Chondrocyte (in vitro differentiated cells): ENCODE results near the gene ZNF618. TPM values are rescaled to one million over a fixed set of nuclear protein-coding genes. Genes with fewer than 3 reads are reported as not detected.

Experiments used
- DNase-seq: peaks from one replicate; pipeline ENCODE4 v3.0.0; 2021; ENCODE audit warnings: mixed read lengths, low spot score
- H3K27ac Mint-ChIP-seq: one replicate; pipeline ENCODE4 v1.8.0; 2021; ENCODE audit warnings: mild to moderate bottlenecking, moderate library complexity, mixed read lengths; ENCODE audit not compliant: unreplicated experiment
- H3K27me3 Mint-ChIP-seq: 2 replicates; pipeline ENCODE4 v1.8.0; 2021; ENCODE audit warnings: low read depth, mixed read lengths
- H3K36me3 Mint-ChIP-seq: 2 replicates; pipeline ENCODE4 v1.8.0; 2021; ENCODE audit warnings: low read depth, mixed read lengths
- H3K4me1 Mint-ChIP-seq: 2 replicates; pipeline ENCODE4 v1.8.0; 2021; ENCODE audit warnings: low read depth, mild to moderate bottlenecking, mixed read lengths
- H3K4me3 Mint-ChIP-seq: one replicate; pipeline ENCODE4 v1.8.0; 2021; ENCODE audit warnings: mild to moderate bottlenecking, moderate library complexity, mixed read lengths; ENCODE audit not compliant: unreplicated experiment
- H3K9me3 Mint-ChIP-seq: 2 replicates; pipeline ENCODE4 v1.8.0; 2021; ENCODE audit warnings: low read depth, mixed read lengths
- total RNA-seq: library from RNA; stranded (reverse); gene quantifications from 3 replicates; pipeline ENCODE4 v1.2.1, GENCODE V29; 2021
- TF ChIP-seq, protein P1 (sequence below): fragments of 200-600 bp; sonication (generic); IDR thresholded peaks from 2 replicates; pipeline ENCODE4 v1.5.0; 2021; ENCODE audit warnings: antibody characterized with exemption, mild to moderate bottlenecking, moderate library complexity

ZNF618 gene
- total RNA-seq, 1 donor from 2014 or later = 25.5 TPM

DNA sequence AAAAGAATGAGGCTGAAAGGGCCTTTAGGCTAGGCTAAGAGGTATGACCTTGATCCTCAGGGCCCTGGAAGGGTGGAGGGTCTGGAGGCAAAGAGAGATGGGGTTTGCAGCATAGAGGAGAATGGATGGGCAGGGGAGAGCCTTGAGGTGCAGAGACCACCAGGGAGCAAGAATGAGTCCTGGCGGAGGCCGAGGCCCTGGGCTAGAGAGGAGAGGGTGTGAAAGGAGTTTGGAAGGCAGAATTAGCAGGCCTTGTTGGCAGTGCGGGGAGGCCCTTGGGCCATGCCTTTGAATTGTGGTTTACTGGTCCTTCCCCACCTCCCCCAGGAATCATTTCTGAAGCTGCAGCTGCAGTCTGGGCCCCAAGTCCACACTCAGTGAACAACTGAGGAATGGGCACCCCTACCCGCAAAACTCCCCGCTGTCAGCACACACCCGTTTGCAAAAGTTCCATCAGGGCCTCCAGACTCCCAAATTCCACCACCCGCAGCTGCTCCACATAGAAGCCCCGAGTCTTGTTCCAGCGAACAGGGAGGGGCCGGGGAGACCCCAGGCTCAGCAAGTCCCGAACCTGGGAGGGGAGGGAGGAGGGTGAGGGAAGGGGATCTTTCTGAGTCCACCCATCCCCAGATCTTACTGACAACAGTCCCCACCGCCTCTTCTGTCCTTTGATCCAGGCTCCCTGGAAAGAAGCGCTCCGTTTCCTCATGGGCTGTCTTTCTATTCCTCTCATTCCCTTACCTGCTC lies 220.9 kb downstream of the ZNF618 start:
- TF ChIP-seq, protein P1, sequence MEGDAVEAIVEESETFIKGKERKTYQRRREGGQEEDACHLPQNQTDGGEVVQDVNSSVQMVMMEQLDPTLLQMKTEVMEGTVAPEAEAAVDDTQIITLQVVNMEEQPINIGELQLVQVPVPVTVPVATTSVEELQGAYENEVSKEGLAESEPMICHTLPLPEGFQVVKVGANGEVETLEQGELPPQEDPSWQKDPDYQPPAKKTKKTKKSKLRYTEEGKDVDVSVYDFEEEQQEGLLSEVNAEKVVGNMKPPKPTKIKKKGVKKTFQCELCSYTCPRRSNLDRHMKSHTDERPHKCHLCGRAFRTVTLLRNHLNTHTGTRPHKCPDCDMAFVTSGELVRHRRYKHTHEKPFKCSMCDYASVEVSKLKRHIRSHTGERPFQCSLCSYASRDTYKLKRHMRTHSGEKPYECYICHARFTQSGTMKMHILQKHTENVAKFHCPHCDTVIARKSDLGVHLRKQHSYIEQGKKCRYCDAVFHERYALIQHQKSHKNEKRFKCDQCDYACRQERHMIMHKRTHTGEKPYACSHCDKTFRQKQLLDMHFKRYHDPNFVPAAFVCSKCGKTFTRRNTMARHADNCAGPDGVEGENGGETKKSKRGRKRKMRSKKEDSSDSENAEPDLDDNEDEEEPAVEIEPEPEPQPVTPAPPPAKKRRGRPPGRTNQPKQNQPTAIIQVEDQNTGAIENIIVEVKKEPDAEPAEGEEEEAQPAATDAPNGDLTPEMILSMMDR = no peak
- Mint-ChIP-seq H3K9me3 (peaks cover 7% of the 10 kb centered on the region), H3K36me3 (peaks cover 4% of the 10 kb centered on the region), H3K4me3 (peak overlapping the region; percentile 56), H3K4me1 (peaks cover 5% of the 10 kb centered on the region), H3K27ac (no peak overlapping the region), H3K27me3 (peaks cover 6% of the 10 kb centered on the region)
- peak; percentile 51 for DNase-seq

DNA sequence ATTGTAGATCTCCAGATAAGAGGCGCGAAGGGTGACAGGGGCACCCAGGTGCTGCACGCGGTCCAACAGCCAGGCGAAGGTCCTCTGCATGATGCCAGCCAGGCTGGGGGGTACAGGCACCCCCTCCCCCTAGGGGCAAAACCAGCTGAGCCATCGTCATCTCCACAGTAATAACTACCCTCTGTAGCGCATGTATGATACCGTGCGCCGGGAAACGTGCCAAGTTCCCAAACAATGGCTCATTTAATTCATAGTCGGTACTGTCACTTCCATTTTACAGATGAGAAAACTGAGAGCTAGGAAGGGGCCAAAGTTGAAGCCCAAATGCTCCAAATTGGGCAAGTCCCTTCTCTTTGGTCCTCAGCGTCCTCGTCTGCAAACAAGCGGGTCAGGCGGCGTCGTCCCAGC lies 221.5 kb downstream of the ZNF618 start:
- Mint-ChIP-seq H3K4me1 (peaks cover 5% of the 10 kb centered on the region), H3K27ac (no peak overlapping the region), H3K4me3 (peak overlapping the region; percentile 56), H3K36me3 (peaks cover 6% of the 10 kb centered on the region), H3K27me3 (peaks cover 8% of the 10 kb centered on the region), H3K9me3 (peaks cover 10% of the 10 kb centered on the region)
- TF ChIP-seq, protein P1 = no peak
- DNase-seq = peak; percentile 64

DNA sequence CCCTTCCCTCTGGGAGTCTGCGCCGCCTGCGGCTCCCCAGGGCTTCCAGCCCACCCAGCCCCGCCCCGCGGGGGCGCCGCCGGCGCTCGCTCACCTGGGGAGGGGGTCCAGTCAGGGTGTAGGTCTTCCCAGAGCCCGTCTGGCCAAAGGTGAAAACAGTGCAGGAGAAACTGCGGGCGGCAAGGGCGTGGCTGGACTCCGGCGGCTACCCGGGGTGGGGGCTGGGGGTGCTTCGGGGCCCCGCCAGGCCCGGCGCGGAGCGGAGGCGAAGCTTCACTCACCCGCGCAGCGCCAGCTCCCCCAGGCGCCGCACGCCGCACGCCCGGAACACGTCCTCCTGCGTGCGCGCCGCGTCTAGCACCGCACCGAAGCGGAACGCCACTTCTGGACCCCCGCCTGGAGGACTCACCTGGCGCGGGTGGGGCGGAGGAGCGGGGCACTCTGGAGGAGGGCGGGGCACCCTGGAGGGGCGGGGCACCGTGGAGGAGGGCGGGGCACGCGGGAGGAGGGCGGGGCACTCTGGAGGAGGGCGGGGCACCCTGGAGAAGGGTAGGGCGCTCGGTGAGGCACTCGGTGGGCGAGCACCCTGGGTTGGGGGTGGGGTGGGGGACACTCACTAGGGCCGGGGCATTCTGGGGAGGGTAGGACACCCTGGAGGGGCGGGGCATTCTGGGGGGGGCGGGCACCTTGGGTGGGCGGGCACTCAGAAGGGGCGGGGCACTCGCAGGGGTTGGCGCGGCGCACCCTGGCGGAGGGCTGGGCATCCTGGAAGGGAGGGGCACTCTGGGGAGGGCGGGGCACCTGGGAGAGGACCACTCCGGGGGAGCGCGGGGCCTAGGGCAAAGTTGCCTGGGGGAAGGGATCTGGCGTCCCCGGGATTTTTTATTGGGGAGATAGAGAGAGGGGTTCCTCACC lies 222.2 kb downstream of the ZNF618 start:
- peaks cover 9% of the 10 kb centered on the region for H3K27me3 Mint-ChIP-seq
- peak overlapping the region; percentile 56 for H3K4me3 Mint-ChIP-seq
- DNase-seq = peak; percentile 68
- H3K27ac Mint-ChIP-seq = no peak overlapping the region
- TF ChIP-seq, protein P1 = peak; percentile 20
- peaks cover 7% of the 10 kb centered on the region for H3K36me3 Mint-ChIP-seq
- H3K9me3 Mint-ChIP-seq = peaks cover 12% of the 10 kb centered on the region
- H3K4me1 Mint-ChIP-seq = peaks cover 5% of the 10 kb centered on the region

DNA sequence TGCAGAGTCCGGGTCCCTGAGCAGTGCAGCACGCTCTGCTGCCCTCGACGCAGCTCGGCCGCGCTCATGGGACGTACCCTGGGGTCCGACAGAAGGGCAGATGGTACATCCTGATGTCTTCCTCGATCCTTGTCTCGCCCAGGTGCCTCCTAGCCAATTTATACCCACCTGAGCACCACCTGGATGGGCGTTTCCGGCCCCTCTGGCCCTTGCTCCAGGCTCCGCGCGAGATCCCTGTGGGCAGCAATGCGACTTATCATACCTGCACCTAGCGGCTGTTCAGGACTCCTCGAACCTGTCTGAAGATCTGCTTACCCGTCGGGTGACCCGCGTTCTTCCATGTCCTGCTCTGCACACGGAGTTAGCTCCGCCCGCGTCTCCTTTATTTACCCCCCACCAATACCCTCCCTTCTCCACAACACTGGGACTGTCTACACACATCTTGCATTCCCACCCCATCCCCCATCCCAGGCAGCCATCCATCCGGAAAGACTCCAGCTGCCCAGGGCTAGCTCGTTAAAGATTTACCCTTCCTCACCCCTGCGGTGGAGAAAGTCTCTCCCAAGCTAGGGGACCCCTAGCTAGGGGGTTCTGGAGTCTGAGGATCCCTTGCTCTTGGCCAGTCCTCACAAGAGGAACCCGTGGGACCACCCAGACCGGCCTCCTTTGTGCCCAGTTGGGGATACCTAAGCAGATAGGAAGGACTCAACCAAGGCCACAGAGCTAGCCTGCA lies 223.0 kb downstream of the ZNF618 start, which contains the start of gene KIF12:
Gene KIF12, minus strand, starts transcription at position 357 of the 733 bp plus-strand sequence. Its CDS starts 16 bp downstream, at position 341.
- Mint-ChIP-seq H3K9me3 (peaks cover 12% of the 10 kb centered on the region), H3K27ac (no peak within 1 kb of the TSS), H3K36me3 (peaks cover 7% of the 10 kb centered on the region), H3K27me3 (peaks cover 11% of the 10 kb centered on the region), H3K4me3 (peak within 1 kb of the TSS; percentile 56), H3K4me1 (peaks cover 5% of the 10 kb centered on the region)
- no peak for DNase-seq
- TF ChIP-seq, protein P1 = no peak
